ENCODE measurements around the gene WFS1. TPM values are rescaled to one million over a fixed set of nuclear protein-coding genes. Genes with fewer than 3 reads are reported as not detected.

The WFS1 gene
- total and polyA plus RNA-seq, 2 of the 13 experiments (the other 11 are each of a cell fraction or from before 2014, with no cell fraction given) = 39.1 to 42.2 TPM

GRCh38 chr4:6308899-6309643 lies 39.4 kb downstream of the WFS1 start:
- ChIA-PET CTCF (ENCODE audit: low intra/inter-chr PET ratio, low total read pairs) (interaction anchor here (1.1 to 2.0 kb wide), 3 partner anchors 16 to 45 kb away, joined by 3 to 26 read pairs (median 6); no protein-coding TSS in a partner anchor), POLR2A (interaction anchor here (0.6 to 4.4 kb wide), 15 partner anchors 8 to 44 kb away, joined by 3 to 41 read pairs (median 6); partner anchors contain the start of gene WFS1)
- H3K9ac ChIP-seq (ENCODE audit: insufficient read depth, low read depth, low read length) = peak overlapping the region; percentile 70
- no peak for FAIRE-seq
- H3K4me3 ChIP-seq (replicated peaks in 1 of 3; ENCODE audit: insufficient read depth in 1 of 3, low read depth in 2 of 3, low read length in 3 of 3) = peak overlapping the region; percentile 71 to 74 (median 74)
- intact Hi-C loops (cut with micrococcal nuclease; ENCODE audit: unreplicated experiment) (loop anchor here (1.0 kb wide), 1 partner anchor 18 kb away; no protein-coding TSS in a partner anchor), in situ Hi-C loops (cut with HindIII; ENCODE audit: extremely low pct_ligation_motif_present, low pct_unique_long_range_greater_than_20kb) (no loop called here)
- BruUV-seq (replicated peaks) = no TSS peak
- ATAC-seq = peak; percentile 91
- H3K27me3 ChIP-seq (ENCODE audit: control insufficient read depth in 1 of 2, insufficient read depth in 2 of 2, low read length in 2 of 2) = no peaks in the 10 kb centered on the region
- no peaks in the 10 kb centered on the region for H3K9me3 ChIP-seq (ENCODE audit: low read length)
- peak overlapping the region; percentile 65 for H3K27ac ChIP-seq (ENCODE audit: extremely low read length, insufficient read depth, low read length)
- H3K79me2 ChIP-seq (ENCODE audit: insufficient read depth, low read length) = no peaks in the 10 kb centered on the region
- DNase-seq (ENCODE audit: low spot score) = peak; percentile 79
- no peaks in the 10 kb centered on the region for H4K20me1 ChIP-seq (ENCODE audit: insufficient read depth, low read length)
- peaks cover 43% of the 10 kb centered on the region for H3K4me1 ChIP-seq (ENCODE audit: insufficient read depth, low read length)
- WGBS (ENCODE audit: low lambda C conversion rate) = 0% methylated on average over 5 of the region's 65 CpGs
- H2AFZ ChIP-seq (ENCODE audit: low read length) = no peak overlapping the region
- peaks cover 5 to 6% of the 10 kb centered on the region in 2 experiments; a peak in 3 of 5 replicates for H3K36me3 ChIP-seq (replicated peaks in 1 of 2; ENCODE audit: control insufficient read depth in 1 of 2, insufficient read depth in 2 of 2, low read length in 2 of 2)
- peak overlapping the region; percentile 92 for H3K4me2 ChIP-seq (ENCODE audit: low read depth, low read length)
- TF ChIP-seq FOXC1 (CRISPR knock-in tag; IDR thresholded peaks at IDR 0.05; ENCODE audit: borderline replicate concordance) (no peak), ZNF776 (CRISPR knock-in tag; IDR thresholded peaks at IDR 0.05) (0 out of 2 replicates have a peak, but pooled peaks have one; percentile 42), STAG1 (CRISPR knock-in tag; IDR thresholded peaks at IDR 0.05) (peak; percentile 84), MAFG (CRISPR knock-in tag; IDR thresholded peaks at IDR 0.05) (no peak), NONO (IDR thresholded peaks at IDR 0.05) (no peak), NONO (CRISPR knock-in tag; conservative IDR thresholded peaks at IDR 0.05) (peak; percentile 71; the same call in 1 of the 2 replicates), CSRNP1 (CRISPR knock-in tag; IDR thresholded peaks at IDR 0.05) (peak; percentile 81; the same call in 1 of the 2 replicates), MAZ (IDR thresholded peaks at IDR 0.05; ENCODE audit: borderline replicate concordance, low read depth, low read length) (peak; percentile 29; the same call in 1 of the 2 replicates), MAZ (CRISPR knock-in tag; IDR thresholded peaks at IDR 0.05; ENCODE audit: low read depth) (peak; percentile 92), ZNF569 (CRISPR knock-in tag; IDR thresholded peaks at IDR 0.05; ENCODE audit: borderline replicate concordance) (peak; percentile 78; the same call in 1 of the 2 replicates)
- TF ChIP-seq, protein P1, sequence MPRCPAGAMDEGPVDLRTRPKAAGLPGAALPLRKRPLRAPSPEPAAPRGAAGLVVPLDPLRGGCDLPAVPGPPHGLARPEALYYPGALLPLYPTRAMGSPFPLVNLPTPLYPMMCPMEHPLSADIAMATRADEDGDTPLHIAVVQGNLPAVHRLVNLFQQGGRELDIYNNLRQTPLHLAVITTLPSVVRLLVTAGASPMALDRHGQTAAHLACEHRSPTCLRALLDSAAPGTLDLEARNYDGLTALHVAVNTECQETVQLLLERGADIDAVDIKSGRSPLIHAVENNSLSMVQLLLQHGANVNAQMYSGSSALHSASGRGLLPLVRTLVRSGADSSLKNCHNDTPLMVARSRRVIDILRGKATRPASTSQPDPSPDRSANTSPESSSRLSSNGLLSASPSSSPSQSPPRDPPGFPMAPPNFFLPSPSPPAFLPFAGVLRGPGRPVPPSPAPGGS (CRISPR knock-in tag; IDR thresholded peaks at IDR 0.05) = peak; percentile 79
- TF ChIP-seq, protein P2, sequence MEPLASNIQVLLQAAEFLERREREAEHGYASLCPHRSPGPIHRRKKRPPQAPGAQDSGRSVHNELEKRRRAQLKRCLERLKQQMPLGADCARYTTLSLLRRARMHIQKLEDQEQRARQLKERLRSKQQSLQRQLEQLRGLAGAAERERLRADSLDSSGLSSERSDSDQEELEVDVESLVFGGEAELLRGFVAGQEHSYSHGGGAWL (CRISPR knock-in tag; IDR thresholded peaks at IDR 0.05) = peak; percentile 78; the same call in 1 of the 2 replicates
- TF ChIP-seq, protein P3, sequence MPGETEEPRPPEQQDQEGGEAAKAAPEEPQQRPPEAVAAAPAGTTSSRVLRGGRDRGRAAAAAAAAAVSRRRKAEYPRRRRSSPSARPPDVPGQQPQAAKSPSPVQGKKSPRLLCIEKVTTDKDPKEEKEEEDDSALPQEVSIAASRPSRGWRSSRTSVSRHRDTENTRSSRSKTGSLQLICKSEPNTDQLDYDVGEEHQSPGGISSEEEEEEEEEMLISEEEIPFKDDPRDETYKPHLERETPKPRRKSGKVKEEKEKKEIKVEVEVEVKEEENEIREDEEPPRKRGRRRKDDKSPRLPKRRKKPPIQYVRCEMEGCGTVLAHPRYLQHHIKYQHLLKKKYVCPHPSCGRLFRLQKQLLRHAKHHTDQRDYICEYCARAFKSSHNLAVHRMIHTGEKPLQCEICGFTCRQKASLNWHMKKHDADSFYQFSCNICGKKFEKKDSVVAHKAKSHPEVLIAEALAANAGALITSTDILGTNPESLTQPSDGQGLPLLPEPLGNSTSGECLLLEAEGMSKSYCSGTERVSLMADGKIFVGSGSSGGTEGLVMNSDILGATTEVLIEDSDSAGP (CRISPR knock-in tag; IDR thresholded peaks at IDR 0.05; ENCODE audit: borderline replicate concordance) = peak; percentile 83; the same call in 1 of the 2 replicates
